Esophagus squamous epithelium (tissue), 5 donors: ENCODE measurements around the gene CCNJL. TPM values are rescaled to one million over a fixed set of nuclear protein-coding genes. Genes with fewer than 3 reads are reported as not detected.

Experiments used
- DNase-seq: peaks from one replicate; lab custom pipeline; 2025; lab: John Stamatoyannopoulos, UW
- H3K27ac ChIP-seq, 4 donors: fragments of 200-600 bp; sonication (generic); one replicate each; pipeline ENCODE4 v1.5.1; 2016 to 2019; ENCODE audit warnings: mild to moderate bottlenecking in 1 of 4
- H3K27me3 ChIP-seq, 4 donors: fragments of 200-600 bp; sonication (generic); 1 replicate in 3 of 4; 2 replicates in 1 of 4; pipeline versions ENCODE4 v1.5.1 to v1.6.0; 2017 to 2021; ENCODE audit warnings: antibody characterized with exemption in 1 of 4
- H3K36me3 ChIP-seq, 3 donors: fragments of 200-600 bp; sonication (generic); one replicate each; pipeline ENCODE4 v1.5.1; 2016 to 2019
- H3K4me1 ChIP-seq, 3 donors: fragments of 200-600 bp; sonication (generic); one replicate each; pipeline ENCODE4 v1.5.1; 2017 to 2019
- H3K4me3 ChIP-seq, 4 donors: fragments of 200-600 bp; sonication (generic); 1 replicate in 3 of 4; 2 replicates in 1 of 4; pipeline ENCODE4 v1.5.1; 2016 to 2019; ENCODE audit warnings: mild to moderate bottlenecking in 2 of 4, moderate library complexity in 1 of 4
- H3K9me3 ChIP-seq, 3 donors: fragments of 200-600 bp; sonication (generic); one replicate each; pipeline ENCODE4 v1.5.1; 2016 to 2019
- POLR2A ChIP-seq, 4 donors: fragments of 450-650 bp; IDR thresholded peaks; one replicate each; pipeline ENCODE4 v1.6.1; 2017; ENCODE audit warnings: antibody characterized with exemption in 4 of 4, mild to moderate bottlenecking in 4 of 4, moderate library complexity in 3 of 4
- WGBS, 2 donors: methylation state at CpG; one replicate each; pipeline ENCODE4 v1.1.5; 2018; 5-methylcytosine and 5-hydroxymethylcytosine counted together
- intact Hi-C: fragments of 100-400 bp; cut with DNase I; formaldehyde crosslinking; loops from one replicate; pipeline ENCODE4 v1.15.0; 2022
- total RNA-seq, 4 donors: library from RNA; depleted of rRNA; stranded (reverse); fragments of >200 nt; gene quantifications; one replicate each; pipeline ENCODE4 v1.1.0, GENCODE V29; 2016
- TF ChIP-seq, protein P1 (sequence below), 6 experiments: fragments of 450-650 bp in 4 of 6; fragments of 200-600 bp in 2 of 6; sonication (generic) in 2 of 6; IDR thresholded peaks; one replicate each; pipeline ENCODE4 v1.5.1; 2016 to 2019; ENCODE audit warnings: antibody characterized with exemption in 6 of 6, mild to moderate bottlenecking in 4 of 6, moderate library complexity in 4 of 6
- donor health status: DM: yes; HTN: yes; CAD: no.

CCNJL gene
- total RNA-seq, 4 donors from 2014 or later = 0.04 to 3.0 (median 0.74) TPM

DNA sequence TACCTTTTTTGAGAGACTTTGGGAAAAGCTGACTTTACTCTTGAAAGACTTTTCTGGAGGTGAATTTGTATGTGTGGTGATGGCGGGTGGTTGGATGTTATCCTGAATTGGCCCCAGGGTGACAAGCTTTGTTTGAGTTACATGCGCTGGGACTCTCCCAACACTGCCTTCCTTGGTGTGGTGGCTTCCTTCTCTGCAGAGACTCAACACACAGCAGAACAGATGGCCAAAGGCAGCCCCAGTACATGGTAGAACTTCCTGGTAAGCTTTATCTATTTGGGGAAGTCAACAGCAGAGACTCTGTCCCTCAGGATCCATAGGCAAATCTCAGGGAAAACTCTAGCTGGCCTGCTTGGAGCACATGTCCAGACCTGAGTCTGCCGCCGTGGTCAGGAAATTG lies 39.9 kb upstream of the CCNJL start:
- H3K27ac ChIP-seq = no peak overlapping the region
- TF ChIP-seq, protein P1, sequence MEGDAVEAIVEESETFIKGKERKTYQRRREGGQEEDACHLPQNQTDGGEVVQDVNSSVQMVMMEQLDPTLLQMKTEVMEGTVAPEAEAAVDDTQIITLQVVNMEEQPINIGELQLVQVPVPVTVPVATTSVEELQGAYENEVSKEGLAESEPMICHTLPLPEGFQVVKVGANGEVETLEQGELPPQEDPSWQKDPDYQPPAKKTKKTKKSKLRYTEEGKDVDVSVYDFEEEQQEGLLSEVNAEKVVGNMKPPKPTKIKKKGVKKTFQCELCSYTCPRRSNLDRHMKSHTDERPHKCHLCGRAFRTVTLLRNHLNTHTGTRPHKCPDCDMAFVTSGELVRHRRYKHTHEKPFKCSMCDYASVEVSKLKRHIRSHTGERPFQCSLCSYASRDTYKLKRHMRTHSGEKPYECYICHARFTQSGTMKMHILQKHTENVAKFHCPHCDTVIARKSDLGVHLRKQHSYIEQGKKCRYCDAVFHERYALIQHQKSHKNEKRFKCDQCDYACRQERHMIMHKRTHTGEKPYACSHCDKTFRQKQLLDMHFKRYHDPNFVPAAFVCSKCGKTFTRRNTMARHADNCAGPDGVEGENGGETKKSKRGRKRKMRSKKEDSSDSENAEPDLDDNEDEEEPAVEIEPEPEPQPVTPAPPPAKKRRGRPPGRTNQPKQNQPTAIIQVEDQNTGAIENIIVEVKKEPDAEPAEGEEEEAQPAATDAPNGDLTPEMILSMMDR (IDR thresholded peaks at IDR 0.05) = no peak
- no peak for TF ChIP-seq POLR2A (IDR thresholded peaks at IDR 0.05)
- H3K36me3 ChIP-seq = no peaks in the 10 kb centered on the region
- 79% methylated on average over 3 to 4 of the region's 4 CpGs for WGBS, 2 donors
- intact Hi-C loops = no loop called here
- no peaks in the 10 kb centered on the region for H3K27me3 ChIP-seq
- no peak overlapping the region for H3K4me3 ChIP-seq
- H3K4me1 ChIP-seq = peaks cover 0 to 12% (median 3%) of the 10 kb centered on the region in 3 donors
- H3K9me3 ChIP-seq = no peaks in the 10 kb centered on the region
- no peak for DNase-seq

DNA sequence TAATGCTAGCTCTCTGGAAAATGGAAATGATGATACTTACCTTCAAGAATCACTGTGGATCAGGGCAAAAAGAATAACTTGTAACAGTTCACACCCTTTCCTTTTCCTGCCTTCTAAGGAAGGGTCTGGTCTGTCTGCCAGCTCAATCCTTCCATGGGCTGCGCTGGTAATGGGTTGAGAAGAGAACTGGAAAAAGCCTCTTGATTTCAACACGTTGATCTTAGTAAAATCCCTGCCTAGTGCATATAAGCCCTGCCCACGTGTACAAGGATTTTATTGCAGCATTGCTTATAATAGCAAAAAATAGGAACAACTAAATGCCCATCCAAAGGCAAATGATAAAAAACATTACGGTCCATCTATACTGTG lies 37.6 kb upstream of the CCNJL start:
- H3K4me3 ChIP-seq = no peak overlapping the region
- no peaks in the 10 kb centered on the region for H3K27me3 ChIP-seq
- H3K4me1 ChIP-seq = peaks cover 0 to 6% (median 2%) of the 10 kb centered on the region in 3 donors
- DNase-seq = no peak
- H3K36me3 ChIP-seq = no peaks in the 10 kb centered on the region
- WGBS, 2 donors = 75 to 76% methylated on average over 4 of the region's 4 CpGs
- no peak overlapping the region for H3K27ac ChIP-seq
- no peaks in the 10 kb centered on the region for H3K9me3 ChIP-seq
- no peak for TF ChIP-seq POLR2A (IDR thresholded peaks at IDR 0.05)
- TF ChIP-seq, protein P1 (IDR thresholded peaks at IDR 0.05) = no peak
- intact Hi-C loops = loop anchor here (10.0 kb wide), 1 partner anchor 325 kb away; no protein-coding TSS in a partner anchor

DNA sequence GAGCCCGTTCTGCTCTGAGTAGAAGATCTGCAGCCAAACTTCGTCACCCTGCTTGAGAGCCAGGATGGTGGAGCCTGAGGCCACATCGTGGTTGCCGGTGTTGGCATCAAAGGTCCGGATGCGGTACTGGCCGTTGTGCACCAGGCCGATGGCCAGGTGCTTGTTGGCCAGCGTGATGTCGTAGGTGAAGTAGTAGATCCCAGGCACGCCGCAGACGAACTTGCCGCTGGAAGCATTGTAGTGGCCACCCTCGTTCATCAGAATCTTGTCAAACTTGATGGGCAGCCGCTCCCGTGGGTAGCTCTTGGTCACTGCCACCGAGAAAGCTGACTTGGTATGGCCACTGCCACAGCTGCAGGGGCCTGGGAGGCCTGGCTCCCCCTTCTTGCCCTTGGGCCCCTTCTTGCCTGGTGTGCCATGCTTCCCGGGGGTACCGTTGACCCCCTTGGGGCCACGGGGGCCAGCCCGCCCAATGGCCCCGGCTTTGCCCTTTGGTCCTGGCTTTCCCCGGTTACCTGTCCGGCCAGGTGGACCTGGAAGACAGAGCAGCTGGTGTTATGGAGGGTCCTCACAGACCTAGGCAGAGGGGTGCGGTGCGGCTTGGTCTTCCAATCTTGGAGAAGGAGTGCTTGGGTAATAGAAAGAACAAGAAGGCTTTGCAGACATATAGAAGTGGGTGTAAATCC lies 37.0 kb upstream of the CCNJL start:
- H3K27ac ChIP-seq = no peak overlapping the region
- 86 to 92% methylated on average over 18 to 19 of the region's 27 CpGs for WGBS, 2 donors
- no peaks in the 10 kb centered on the region for H3K36me3 ChIP-seq
- TF ChIP-seq, protein P1 (IDR thresholded peaks at IDR 0.05) = no peak
- no peak for TF ChIP-seq POLR2A (IDR thresholded peaks at IDR 0.05)
- intact Hi-C loops = loop anchor here (10.0 kb wide), 1 partner anchor 325 kb away; no protein-coding TSS in a partner anchor
- peaks cover 0 to 8% (median 2%) of the 10 kb centered on the region in 3 donors for H3K4me1 ChIP-seq
- no peak overlapping the region for H3K4me3 ChIP-seq
- no peaks in the 10 kb centered on the region for H3K9me3 ChIP-seq
- DNase-seq = no peak
- no peaks in the 10 kb centered on the region for H3K27me3 ChIP-seq

DNA sequence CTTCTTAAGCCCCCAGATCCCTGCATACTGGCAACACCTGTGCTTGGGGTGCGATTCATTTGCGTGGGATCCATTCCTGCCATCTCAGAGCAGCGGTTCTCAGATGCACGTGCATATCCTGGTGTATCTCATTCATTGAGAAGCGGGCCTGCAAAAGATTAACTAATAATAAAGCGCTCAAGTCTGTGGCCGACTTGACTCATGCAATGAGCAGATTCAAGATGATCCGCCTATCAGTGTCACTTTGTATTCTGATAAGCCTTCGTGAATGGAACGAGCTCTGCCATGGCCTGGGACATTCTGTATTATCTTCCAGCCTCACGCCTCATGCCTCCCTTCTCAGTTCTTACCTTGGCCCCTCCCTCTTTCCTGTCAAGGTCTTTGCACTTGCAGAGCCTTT lies 35.7 kb upstream of the CCNJL start:
- WGBS, 2 donors = 80 to 97% methylated on average over 9 to 11 of the region's 11 CpGs
- intact Hi-C loops = loop anchor here (10.0 kb wide), 1 partner anchor 323 kb away; no protein-coding TSS in a partner anchor
- H3K4me1 ChIP-seq = peaks cover 0 to 8% (median 2%) of the 10 kb centered on the region in 3 donors
- no peaks in the 10 kb centered on the region for H3K9me3 ChIP-seq
- DNase-seq = no peak
- no peaks in the 10 kb centered on the region for H3K36me3 ChIP-seq
- H3K27ac ChIP-seq = no peak overlapping the region
- no peak overlapping the region for H3K4me3 ChIP-seq
- no peak for TF ChIP-seq POLR2A (IDR thresholded peaks at IDR 0.05)
- TF ChIP-seq, protein P1 (IDR thresholded peaks at IDR 0.05) = no peak
- H3K27me3 ChIP-seq = no peaks in the 10 kb centered on the region

DNA sequence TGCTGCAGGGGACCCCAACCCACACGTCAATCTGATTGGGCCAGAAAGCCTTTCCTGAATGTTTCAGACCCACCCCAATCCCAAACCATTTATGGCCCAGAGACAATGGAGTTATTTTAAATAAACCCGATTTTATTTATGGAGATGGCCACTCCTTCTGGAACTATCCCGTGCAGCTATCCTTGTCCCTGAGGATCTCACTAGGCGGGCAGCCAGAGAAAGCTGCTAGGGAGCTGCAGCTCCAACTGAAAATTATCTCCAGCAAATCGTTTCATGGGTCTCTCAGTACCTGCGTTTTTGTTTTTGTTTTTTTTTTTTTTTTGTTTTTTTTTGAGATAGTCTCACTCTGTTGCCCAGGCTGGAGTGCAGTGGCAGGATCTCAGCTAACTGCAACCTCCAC lies 35.1 kb upstream of the CCNJL start:
- H3K27ac ChIP-seq = no peak overlapping the region
- H3K36me3 ChIP-seq = no peaks in the 10 kb centered on the region
- H3K4me3 ChIP-seq = no peak overlapping the region
- peaks cover 0 to 13% (median 5%) of the 10 kb centered on the region in 3 donors for H3K4me1 ChIP-seq
- TF ChIP-seq, protein P1 (IDR thresholded peaks at IDR 0.05) = no peak
- TF ChIP-seq POLR2A (IDR thresholded peaks at IDR 0.05) = no peak
- no peaks in the 10 kb centered on the region for H3K9me3 ChIP-seq
- H3K27me3 ChIP-seq = no peaks in the 10 kb centered on the region
- intact Hi-C loops = loop anchor here (2.0 to 10.0 kb wide), 2 partner anchors 149 to 323 kb away; no protein-coding TSS in a partner anchor
- 55 to 58% methylated on average over 6 of the region's 6 CpGs for WGBS, 2 donors
- DNase-seq = no peak
